Esophagus squamous epithelium (tissue), 5 donors: ENCODE measurements around the gene TMEM91. TPM values are rescaled to one million over a fixed set of nuclear protein-coding genes. Genes with fewer than 3 reads are reported as not detected.

Experiments used
- DNase-seq: peaks from one replicate; lab custom pipeline; 2025; lab: John Stamatoyannopoulos, UW
- H3K27ac ChIP-seq, 4 donors: fragments of 200-600 bp; sonication (generic); one replicate each; pipeline ENCODE4 v1.5.1; 2016 to 2019; ENCODE audit warnings: mild to moderate bottlenecking in 1 of 4
- H3K27me3 ChIP-seq, 4 donors: fragments of 200-600 bp; sonication (generic); 1 replicate in 3 of 4; 2 replicates in 1 of 4; pipeline versions ENCODE4 v1.5.1 to v1.6.0; 2017 to 2021; ENCODE audit warnings: antibody characterized with exemption in 1 of 4
- H3K36me3 ChIP-seq, 3 donors: fragments of 200-600 bp; sonication (generic); one replicate each; pipeline ENCODE4 v1.5.1; 2016 to 2019
- H3K4me1 ChIP-seq, 3 donors: fragments of 200-600 bp; sonication (generic); one replicate each; pipeline ENCODE4 v1.5.1; 2017 to 2019
- H3K4me3 ChIP-seq, 4 donors: fragments of 200-600 bp; sonication (generic); 1 replicate in 3 of 4; 2 replicates in 1 of 4; pipeline ENCODE4 v1.5.1; 2016 to 2019; ENCODE audit warnings: mild to moderate bottlenecking in 2 of 4, moderate library complexity in 1 of 4
- H3K9me3 ChIP-seq, 3 donors: fragments of 200-600 bp; sonication (generic); one replicate each; pipeline ENCODE4 v1.5.1; 2016 to 2019
- POLR2A ChIP-seq, 4 donors: fragments of 450-650 bp; IDR thresholded peaks; one replicate each; pipeline ENCODE4 v1.6.1; 2017; ENCODE audit warnings: antibody characterized with exemption in 4 of 4, mild to moderate bottlenecking in 4 of 4, moderate library complexity in 3 of 4
- WGBS, 2 donors: methylation state at CpG; one replicate each; pipeline ENCODE4 v1.1.5; 2018; 5-methylcytosine and 5-hydroxymethylcytosine counted together
- intact Hi-C: fragments of 100-400 bp; cut with DNase I; formaldehyde crosslinking; loops from one replicate; pipeline ENCODE4 v1.15.0; 2022
- total RNA-seq, 4 donors: library from RNA; depleted of rRNA; stranded (reverse); fragments of >200 nt; gene quantifications; one replicate each; pipeline ENCODE4 v1.1.0, GENCODE V29; 2016
- TF ChIP-seq, protein P1 (sequence below), 6 experiments: fragments of 450-650 bp in 4 of 6; fragments of 200-600 bp in 2 of 6; sonication (generic) in 2 of 6; IDR thresholded peaks; one replicate each; pipeline ENCODE4 v1.5.1; 2016 to 2019; ENCODE audit warnings: antibody characterized with exemption in 6 of 6, mild to moderate bottlenecking in 4 of 6, moderate library complexity in 4 of 6
- donor health status: DM: yes; HTN: yes; CAD: no.

TMEM91 gene
- total RNA-seq, 4 donors from 2014 or later: 6.2 to 15.8 (median 9.3) TPM

DNA sequence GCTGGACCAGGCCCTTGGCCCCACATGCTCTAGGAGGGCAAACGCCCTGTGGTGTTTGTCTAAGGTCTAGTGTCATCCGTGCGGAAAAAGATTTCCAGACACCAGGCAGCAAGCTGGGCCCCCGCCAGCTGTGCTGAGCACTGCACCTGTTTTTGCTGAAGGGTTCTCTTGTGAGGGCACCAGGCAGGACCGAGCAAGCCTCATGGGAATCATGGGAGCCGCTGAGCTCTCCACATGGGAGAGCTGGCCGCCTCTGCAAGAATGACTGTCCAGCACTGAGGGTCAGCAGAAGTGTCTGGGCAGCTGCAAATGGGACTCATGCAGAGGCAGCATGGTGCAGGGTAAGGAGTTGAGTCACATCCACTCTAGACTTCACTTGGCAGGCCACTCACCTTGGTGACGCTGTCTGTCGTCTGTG is 38.8 kb downstream of the TMEM91 start:
- intact Hi-C loops: no loop called here
- peaks cover 21 to 100% (median 39%) of the 10 kb centered on the region in 3 donors for H3K36me3 ChIP-seq
- no peak for DNase-seq

DNA sequence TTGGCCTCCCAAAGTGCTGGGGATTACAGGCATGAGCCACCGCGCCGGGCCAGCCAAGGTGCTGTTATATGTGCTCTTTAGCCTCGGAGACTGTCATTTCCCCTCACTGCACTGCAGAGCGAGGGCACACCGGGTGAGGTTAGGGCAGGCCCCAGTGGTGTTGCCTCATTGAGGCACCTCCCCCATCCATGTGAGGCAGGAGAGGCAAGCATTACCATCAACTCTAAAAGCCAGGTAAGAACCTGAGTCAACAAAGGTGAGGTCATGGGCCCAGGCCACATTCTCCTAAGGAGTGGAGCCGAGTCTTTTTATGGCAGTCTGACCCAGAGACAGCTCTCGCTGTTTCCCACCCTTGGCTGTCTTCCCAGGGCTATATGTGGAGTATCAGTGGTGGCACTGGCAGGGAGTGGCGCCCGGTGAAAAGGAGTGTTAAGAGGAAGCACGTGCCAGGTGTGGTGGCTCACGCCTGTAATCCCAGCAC is 39.9 kb downstream of the TMEM91 start:
- Histone ChIP-seq H3K27ac (peak overlapping the region; percentile 1 to 74 (median 30)), H3K4me1 (peaks cover 8 to 31% (median 9%) of the 10 kb centered on the region in 3 donors), H3K4me3 (no peak overlapping the region), H3K9me3 (no peaks in the 10 kb centered on the region), H3K36me3 (peaks cover 19 to 100% (median 48%) of the 10 kb centered on the region in 3 donors), H3K27me3 (no peaks in the 10 kb centered on the region)
- 90% methylated on average over 9 of the region's 12 CpGs; no CpG with 5 or more reads in 1 of the 2 donors for WGBS, 2 donors
- intact Hi-C loops: no loop called here
- no peak for DNase-seq
- TF ChIP-seq, protein P1, sequence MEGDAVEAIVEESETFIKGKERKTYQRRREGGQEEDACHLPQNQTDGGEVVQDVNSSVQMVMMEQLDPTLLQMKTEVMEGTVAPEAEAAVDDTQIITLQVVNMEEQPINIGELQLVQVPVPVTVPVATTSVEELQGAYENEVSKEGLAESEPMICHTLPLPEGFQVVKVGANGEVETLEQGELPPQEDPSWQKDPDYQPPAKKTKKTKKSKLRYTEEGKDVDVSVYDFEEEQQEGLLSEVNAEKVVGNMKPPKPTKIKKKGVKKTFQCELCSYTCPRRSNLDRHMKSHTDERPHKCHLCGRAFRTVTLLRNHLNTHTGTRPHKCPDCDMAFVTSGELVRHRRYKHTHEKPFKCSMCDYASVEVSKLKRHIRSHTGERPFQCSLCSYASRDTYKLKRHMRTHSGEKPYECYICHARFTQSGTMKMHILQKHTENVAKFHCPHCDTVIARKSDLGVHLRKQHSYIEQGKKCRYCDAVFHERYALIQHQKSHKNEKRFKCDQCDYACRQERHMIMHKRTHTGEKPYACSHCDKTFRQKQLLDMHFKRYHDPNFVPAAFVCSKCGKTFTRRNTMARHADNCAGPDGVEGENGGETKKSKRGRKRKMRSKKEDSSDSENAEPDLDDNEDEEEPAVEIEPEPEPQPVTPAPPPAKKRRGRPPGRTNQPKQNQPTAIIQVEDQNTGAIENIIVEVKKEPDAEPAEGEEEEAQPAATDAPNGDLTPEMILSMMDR (IDR thresholded peaks at IDR 0.05): no peak
- no peak for TF ChIP-seq POLR2A (IDR thresholded peaks at IDR 0.05)

More for the DNA sequence above, 38.8 kb downstream of the TMEM91 start:
- no peaks in the 10 kb centered on the region for H3K27me3 ChIP-seq
- H3K27ac ChIP-seq: peak overlapping the region in 2 of 4 donors; percentile 1 to 74
- 78 to 92% methylated on average over 2 to 6 of the region's 9 CpGs for WGBS, 2 donors
- H3K4me3 ChIP-seq: no peak overlapping the region
- no peak for TF ChIP-seq POLR2A (IDR thresholded peaks at IDR 0.05)
- TF ChIP-seq, protein P1 (IDR thresholded peaks at IDR 0.05): no peak
- H3K4me1 ChIP-seq: peaks cover 9 to 35% (median 17%) of the 10 kb centered on the region in 3 donors
- no peaks in the 10 kb centered on the region for H3K9me3 ChIP-seq

DNA sequence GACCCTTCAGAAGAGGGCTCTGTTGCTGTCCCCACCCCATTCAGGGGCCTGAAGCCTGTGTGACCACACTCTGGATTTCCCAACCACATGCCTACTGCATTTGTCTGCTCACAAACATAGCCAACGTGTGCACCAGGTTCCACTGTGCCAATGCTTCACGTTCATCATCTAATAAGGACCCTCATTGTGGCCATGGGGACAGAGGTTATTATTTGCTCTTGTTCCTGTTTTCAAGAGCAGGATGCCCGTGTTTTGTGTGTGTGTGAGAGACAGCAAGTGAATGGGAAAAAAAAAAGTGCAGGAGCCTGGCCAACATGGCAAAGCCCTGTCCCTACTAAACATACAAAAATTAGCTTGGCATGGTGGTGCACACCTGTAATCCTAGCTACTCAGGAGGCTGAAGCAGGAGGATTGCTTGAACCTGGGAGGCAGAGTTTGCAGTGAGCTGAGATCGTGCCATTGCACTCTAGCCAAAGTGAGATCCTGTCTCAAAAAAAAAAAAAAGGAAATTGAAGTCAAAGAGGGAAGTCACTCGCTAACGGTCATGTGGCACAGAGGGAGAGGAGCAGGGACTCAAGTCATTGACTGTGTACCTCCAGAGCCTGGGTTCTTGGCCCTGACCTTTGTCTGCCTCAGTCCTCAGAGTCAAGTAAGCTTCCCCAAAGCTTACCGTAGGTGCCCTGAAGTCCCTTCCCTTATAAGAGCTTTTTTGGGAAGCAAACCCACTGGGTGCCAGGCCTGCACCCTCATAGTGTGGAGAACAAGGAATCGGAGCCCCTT is 44.0 kb downstream of the TMEM91 start:
- no peak for DNase-seq
- intact Hi-C loops: no loop called here
- H3K27me3 ChIP-seq: no peaks in the 10 kb centered on the region
- no peak overlapping the region for H3K4me3 ChIP-seq
- no peak for TF ChIP-seq POLR2A (IDR thresholded peaks at IDR 0.05)
- TF ChIP-seq, protein P1 (IDR thresholded peaks at IDR 0.05): no peak
- peaks cover 31 to 100% (median 53%) of the 10 kb centered on the region in 3 donors for H3K36me3 ChIP-seq
- H3K4me1 ChIP-seq: peaks cover 5 to 36% (median 11%) of the 10 kb centered on the region in 3 donors
- H3K9me3 ChIP-seq: no peaks in the 10 kb centered on the region
- peak overlapping the region; percentile 11 to 39 (median 18) for H3K27ac ChIP-seq
- WGBS, 2 donors: 59 to 77% methylated on average over 7 to 8 of the region's 8 CpGs

DNA sequence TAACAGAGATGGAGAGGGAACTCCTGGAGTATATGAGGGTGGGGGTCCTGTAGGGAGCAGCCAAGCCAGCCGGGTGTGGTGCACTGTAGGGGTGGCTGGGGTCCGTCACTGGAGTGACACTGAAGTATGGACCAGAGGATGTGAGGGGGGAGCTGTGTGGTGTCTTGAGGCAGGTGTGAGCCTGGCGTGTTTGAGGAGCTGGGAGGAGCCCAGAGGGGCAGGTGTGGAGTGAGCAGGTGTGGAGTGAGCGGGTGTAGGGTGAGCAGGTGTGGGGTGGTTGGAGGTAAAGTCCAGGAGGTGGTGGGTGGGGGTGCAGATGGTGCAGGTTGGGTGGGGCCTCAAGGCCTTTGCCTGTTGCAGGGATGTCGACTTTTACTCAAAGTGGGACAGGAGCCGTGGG is 45.0 kb downstream of the TMEM91 start:
- Histone ChIP-seq H3K27ac (peak overlapping the region in 3 of 4 donors; percentile 11 to 39 (median 23)), H3K36me3 (peaks cover 38 to 100% (median 56%) of the 10 kb centered on the region in 3 donors)
- 74 to 90% methylated on average over 5 to 6 of the region's 6 CpGs for WGBS, 2 donors

More for the DNA sequence above, 45.0 kb downstream of the TMEM91 start:
- H3K4me1 ChIP-seq: peaks cover 16 to 44% (median 20%) of the 10 kb centered on the region in 3 donors
- no peak for TF ChIP-seq POLR2A (IDR thresholded peaks at IDR 0.05)
- TF ChIP-seq, protein P1 (IDR thresholded peaks at IDR 0.05): no peak
- DNase-seq: no peak
- H3K4me3 ChIP-seq: no peak overlapping the region
- intact Hi-C loops: no loop called here
- H3K9me3 ChIP-seq: no peaks in the 10 kb centered on the region
- no peaks in the 10 kb centered on the region for H3K27me3 ChIP-seq
